ENCODE measurements around the gene WDR18.

The WDR18 gene

GRCh38 chr19:991932-992669, 8.0 kb downstream of the WDR18 start:
- DNase-seq: no peak

- DNase-seq: no peak
Observed at GRCh38 chr19:992670-993055, 8.5 kb downstream of the WDR18 start.

- DNase-seq: no peak
Observed at GRCh38 chr19:993361-993830, 9.3 kb downstream of the WDR18 start.

- DNase-seq: no peak
Observed at GRCh38 chr19:993831-994393, 9.8 kb downstream of the WDR18 start.

GRCh38 chr19:994516-994915, 10.4 kb downstream of the WDR18 start:
- DNase-seq: no peak

- no peak for DNase-seq
Observed at GRCh38 chr19:995051-995827, 11.1 kb downstream of the WDR18 start.

GRCh38 chr19:996051-996838, 12.1 kb downstream of the WDR18 start:
- no peak for DNase-seq

- DNase-seq: no peak
Observed at GRCh38 chr19:998064-998463, 13.9 kb downstream of the WDR18 start.

- no peak for DNase-seq
Observed at GRCh38 chr19:999379-999719, 15.2 kb downstream of the WDR18 start.

- peak in 1 of 2 experiments; percentile 42 for DNase-seq
Observed at GRCh38 chr19:1000095-1000494, 15.9 kb downstream of the WDR18 start, which contains the start of gene GRIN3B. GRIN3B (plus strand) TSS chr19:1000419; CDS start chr19:1000438, 19 bp downstream.

- DNase-seq: no peak
Observed at GRCh38 chr19:1000591-1001537, 16.7 kb downstream of the WDR18 start.

- peak in 1 of 2 experiments; percentile 39 for DNase-seq
Observed at GRCh38 chr19:1001538-1002166, 17.5 kb downstream of the WDR18 start.

GRCh38 chr19:1002600-1002999, 18.5 kb downstream of the WDR18 start:
- no peak for DNase-seq

- no peak for DNase-seq
Observed at GRCh38 chr19:1003283-1003682, 19.1 kb downstream of the WDR18 start.

- DNase-seq: no peak
Observed at GRCh38 chr19:1004204-1004802, 20.2 kb downstream of the WDR18 start.

- DNase-seq: no peak
Observed at GRCh38 chr19:1004803-1005664, 20.9 kb downstream of the WDR18 start.

- no peak for DNase-seq
Observed at GRCh38 chr19:1006711-1007398, 22.7 kb downstream of the WDR18 start.

GRCh38 chr19:1007399-1008251, 23.5 kb downstream of the WDR18 start:
- DNase-seq: no peak

Measured in SW 1271 (cell line).